Motor neuron (in vitro differentiated cells): ENCODE data around the gene ARFIP1. TPM values are rescaled to one million over a fixed set of nuclear protein-coding genes. Genes with fewer than 3 reads are reported as not detected.

ENCODE experiments used
- ATAC-seq, 8 experiments: fragments of 200-7000 bp; cut with Tn5 transposase; replicated peaks in 6 of 8; 2 replicates each; pipeline ENCODE4 v1.8.0; 2021; ENCODE audit warnings: mild to moderate bottlenecking in 8 of 8, moderate library complexity in 8 of 8
- H3K27ac ChIP-seq, 2 donors: fragments of 250-450 bp; sonication (Bioruptor Pico); 2 replicates each; pipeline ENCODE4 v1.9.0; 2021; ENCODE audit warnings: antibody characterized with exemption in 2 of 2, mild to moderate bottlenecking in 2 of 2, moderate library complexity in 1 of 2
- H3K4me1 ChIP-seq, 2 donors: fragments of 250-450 bp; sonication (Bioruptor Pico); replicated peaks in 1 of 2; 2 replicates each; pipeline ENCODE4 v1.6.1; 2021; ENCODE audit warnings: antibody characterized with exemption in 2 of 2, mild to moderate bottlenecking in 2 of 2, moderate library complexity in 1 of 2
- H3K4me3 ChIP-seq, 5 donors: fragments of 250-450 bp; sonication (Bioruptor Pico); 2 replicates each; pipeline ENCODE4 v1.9.0; 2021; ENCODE audit warnings: antibody characterized with exemption in 5 of 5, mild to moderate bottlenecking in 5 of 5, moderate library complexity in 4 of 5
- WGBS, 10 experiments: fragments of 450-650 bp; shearing (Covaris generic); methylation state at CpG; one replicate each; pipeline ENCODE4 v1.0.0; 2022; 5-methylcytosine and 5-hydroxymethylcytosine counted together
- in situ Hi-C, 9 experiments: fragments of 400-800 bp; cut with MboI; loops; one replicate each; pipeline ENCODE4 v1.15.0; 2021; ENCODE audit warnings: low sequenced_read_pairs in 9 of 9, low pct_unique_long_range_greater_than_20kb in 2 of 9; ENCODE audit not compliant: unreplicated experiment in 9 of 9
- total RNA-seq, 8 experiments: library from RNA; unstranded; fragments of 300-600 nt; gene quantifications; 2 replicates each; pipeline versions ENCODE4 v1.2.3 to v1.2.4, GENCODE V29; 2022

The ARFIP1 gene
- total RNA-seq, 8 experiments from 2014 or later, result 20.6 to 41.9 (median 29.7) TPM

DNA sequence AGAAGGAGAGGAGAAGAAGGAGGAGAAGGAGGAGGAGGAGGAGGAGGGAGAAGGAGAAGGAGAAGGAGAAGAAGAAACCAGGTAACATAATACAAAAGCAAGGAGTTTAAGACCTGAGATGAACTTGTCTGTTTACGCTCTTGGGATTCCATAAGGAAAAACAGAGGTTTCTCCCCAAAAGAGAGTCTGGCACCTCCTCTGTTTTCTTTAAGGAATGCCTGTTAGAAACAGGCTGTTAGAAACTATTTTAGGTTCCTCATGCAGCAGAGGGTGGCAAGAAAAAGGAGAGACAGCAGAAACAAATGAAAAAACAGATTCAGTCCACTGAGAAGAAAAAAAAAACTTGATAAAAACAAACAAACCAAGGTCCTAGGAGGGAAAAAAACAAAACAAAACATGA lies 146.1 kb downstream of the ARFIP1 start:
- H3K4me1 ChIP-seq, result peaks cover 17 to 25% of the 10 kb centered on the region in 2 donors
- in situ Hi-C loops, result no loop called here
- ATAC-seq, result no peak
- 86 to 100% (median 100%) methylated on average over 1 of the region's 1 CpG; no CpG with 5 or more reads in 2 of the 10 experiments for WGBS, 10 experiments
- no peak overlapping the region for H3K4me3 ChIP-seq
- no peak overlapping the region for H3K27ac ChIP-seq

DNA sequence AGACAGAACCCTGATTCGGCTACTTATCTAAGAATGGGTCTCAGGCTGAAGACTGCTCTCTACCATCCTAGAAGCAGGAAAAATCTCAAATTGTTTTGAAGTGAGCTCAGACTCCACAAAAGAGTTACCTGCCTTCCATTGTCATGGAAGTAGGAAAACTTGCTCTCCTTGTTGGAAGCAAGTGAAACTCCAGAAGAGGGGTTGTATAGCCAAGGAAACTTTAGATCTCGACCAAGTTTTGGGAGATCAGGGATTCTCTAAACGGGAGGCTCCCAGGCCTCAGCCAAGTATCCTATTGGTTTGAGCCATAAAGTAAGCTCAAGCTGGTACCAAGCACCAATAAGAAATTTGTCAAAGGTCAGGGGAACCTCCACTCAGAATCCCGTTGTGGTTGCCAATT lies 147.2 kb downstream of the ARFIP1 start:
- Histone ChIP-seq H3K27ac (no peak overlapping the region), H3K4me3 (no peak overlapping the region), H3K4me1 (peaks cover 17 to 26% of the 10 kb centered on the region in 2 donors)
- no peak for ATAC-seq
- 0 to 100% (median 94%) methylated on average over 1 to 4 of the region's 4 CpGs; no CpG with 5 or more reads in 2 of the 10 experiments for WGBS, 10 experiments
- in situ Hi-C loops, result no loop called here

DNA sequence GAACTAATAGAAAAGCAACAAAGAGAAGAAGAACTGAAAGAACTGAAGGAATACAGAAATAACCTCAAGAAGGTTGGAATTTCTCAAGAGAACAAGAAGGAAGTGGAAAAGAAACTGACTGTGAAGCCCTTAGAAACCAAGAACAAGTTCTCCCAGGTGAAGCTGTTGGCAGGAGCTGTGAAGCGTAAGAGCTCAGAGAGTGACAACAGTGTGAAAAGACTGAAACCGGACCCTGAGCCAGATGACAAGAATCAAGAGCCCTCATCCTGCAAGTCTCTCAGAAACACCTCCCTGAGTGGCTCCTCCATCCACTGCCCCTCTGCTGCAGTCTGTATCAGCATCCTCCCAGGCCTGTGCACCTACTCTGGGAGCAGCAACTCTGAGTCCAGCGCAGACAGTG lies 148.0 kb downstream of the ARFIP1 start:
- peaks cover 17 to 26% of the 10 kb centered on the region in 2 donors for H3K4me1 ChIP-seq

DNA sequence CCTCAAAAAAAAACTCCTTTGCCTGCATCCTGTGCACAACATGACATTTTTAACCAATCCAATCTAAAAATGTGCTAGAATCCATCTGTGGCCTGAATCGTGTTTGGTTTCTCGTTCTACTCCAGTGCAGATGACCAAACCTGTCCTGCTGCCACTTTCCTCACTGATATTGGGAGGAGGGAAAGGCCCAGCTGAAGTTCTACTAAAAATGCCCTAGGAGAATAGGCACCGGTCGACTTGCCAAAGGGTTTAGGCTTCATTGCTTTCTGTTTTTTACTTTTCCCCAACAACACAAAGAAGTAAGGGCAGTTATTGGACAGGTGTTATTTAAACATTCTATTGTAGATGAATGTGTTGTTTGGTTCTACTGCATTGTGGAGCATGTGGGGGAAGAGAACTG lies 148.5 kb downstream of the ARFIP1 start:
- no peak overlapping the region for H3K4me3 ChIP-seq
- no peak for ATAC-seq
- 91 to 100% (median 95%) methylated on average over 3 to 4 of the region's 4 CpGs; no CpG with 5 or more reads in 4 of the 10 experiments for WGBS, 10 experiments
- in situ Hi-C loops, result no loop called here
- H3K4me1 ChIP-seq, result peaks cover 17 to 26% of the 10 kb centered on the region in 2 donors
- no peak overlapping the region for H3K27ac ChIP-seq

More for the DNA sequence above, 148.0 kb downstream of the ARFIP1 start:
- 67 to 100% (median 93%) methylated on average over 1 to 3 of the region's 3 CpGs; no CpG with 5 or more reads in 2 of the 10 experiments for WGBS, 10 experiments
- ATAC-seq, result no peak
- in situ Hi-C loops, result no loop called here
- Histone ChIP-seq H3K27ac (no peak overlapping the region), H3K4me3 (no peak overlapping the region)

DNA sequence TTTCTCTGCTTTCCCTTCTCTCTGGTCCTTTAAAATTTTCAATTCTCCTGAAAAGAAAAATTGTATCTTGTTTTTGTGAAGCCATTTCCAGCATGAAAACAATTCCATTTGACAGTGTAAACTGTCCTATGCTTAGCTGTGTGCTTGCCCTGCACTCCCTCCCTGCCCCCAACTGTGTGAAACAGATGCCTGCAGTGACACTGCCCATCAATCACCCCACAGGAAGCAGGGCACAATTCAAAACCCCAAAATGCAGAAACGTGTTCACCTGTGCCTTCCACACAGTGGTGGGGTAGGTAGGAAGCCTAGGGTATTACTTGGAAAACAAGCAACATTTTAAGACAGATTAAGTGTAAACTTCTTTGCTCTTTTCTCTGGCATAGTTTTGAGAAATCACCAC lies 150.1 kb downstream of the ARFIP1 start:
- in situ Hi-C loops, result no loop called here
- H3K27ac ChIP-seq, result no peak overlapping the region
- peaks cover 17 to 26% of the 10 kb centered on the region in 2 donors for H3K4me1 ChIP-seq
- H3K4me3 ChIP-seq, result no peak overlapping the region
- ATAC-seq, result peak in 4 of 8 experiments; percentile 30 to 48 (median 35)
- WGBS, 10 experiments, result 0 to 17% (median 0%) methylated on average over 1 of the region's 1 CpG; no CpG with 5 or more reads in 4 of the 10 experiments

DNA sequence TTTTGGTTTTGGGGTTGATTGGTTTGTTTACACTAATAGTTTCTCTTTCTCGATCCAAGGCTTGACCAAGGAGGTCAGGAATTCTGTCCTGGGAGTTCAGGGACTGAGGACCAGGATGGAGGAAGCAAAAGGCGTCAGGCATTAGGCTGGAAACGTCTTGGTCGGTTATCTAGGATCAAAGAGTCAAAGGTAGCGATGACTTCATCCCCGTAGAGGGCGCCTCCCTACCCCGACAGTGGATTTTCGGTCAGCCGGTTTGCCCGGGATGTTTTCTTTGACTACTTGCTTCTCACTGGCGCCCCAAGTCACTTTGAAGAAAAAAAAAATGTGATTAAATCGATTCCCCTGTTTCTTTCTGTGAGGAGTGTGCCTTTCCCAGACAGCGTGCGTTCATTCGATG lies 155.4 kb downstream of the ARFIP1 start:
- Histone ChIP-seq H3K4me1 (peaks cover 0 to 32% of the 10 kb centered on the region in 2 donors), H3K27ac (no peak overlapping the region), H3K4me3 (peak overlapping the region; percentile 57 to 80 (median 74))
- in situ Hi-C loops, result no loop called here
- WGBS, 10 experiments, result 12 to 87% (median 30%) methylated on average over 1 to 15 of the region's 16 CpGs
- no peak for ATAC-seq

DNA sequence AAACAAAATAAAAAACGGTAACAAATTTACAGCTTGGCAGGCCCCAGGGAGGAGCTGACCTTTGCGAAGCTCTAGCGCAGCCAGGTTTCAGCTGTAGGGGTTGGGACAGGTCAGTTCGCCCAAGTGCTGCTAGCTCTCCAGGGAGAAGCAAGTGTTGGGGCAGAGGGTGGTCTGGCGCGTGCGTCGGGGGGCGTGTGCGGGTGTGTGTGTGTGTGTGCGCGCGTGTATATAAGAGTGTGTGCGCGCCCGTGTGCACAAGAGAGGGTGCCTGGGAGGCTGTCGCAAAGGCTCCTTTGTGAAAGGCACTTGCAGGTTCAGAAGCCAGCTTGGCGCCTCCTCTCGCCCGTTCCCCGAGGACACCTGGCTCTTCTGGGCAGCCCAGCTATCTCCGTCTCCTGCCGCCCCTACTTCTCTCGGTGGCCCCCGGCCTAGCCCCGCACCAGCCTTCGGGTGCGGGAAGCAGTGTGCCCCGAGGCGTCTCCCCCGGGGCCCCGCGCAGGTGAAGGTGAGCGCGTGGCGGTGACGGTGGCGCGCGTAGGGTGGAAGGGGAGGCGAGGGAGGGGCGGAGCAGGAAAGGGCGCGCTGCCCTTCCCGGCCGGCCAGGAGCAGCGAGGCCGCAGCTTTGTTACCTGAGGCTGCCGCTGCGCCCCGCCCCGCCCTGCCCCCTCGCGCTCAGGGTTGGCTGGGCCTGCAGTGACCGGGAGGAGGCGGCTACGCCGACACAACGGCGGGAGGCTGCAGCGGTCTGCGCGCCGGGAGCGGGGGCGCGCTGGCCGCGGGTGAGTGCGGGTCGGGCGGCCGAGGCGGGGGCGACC lies 156.1 kb downstream of the ARFIP1 start, which contains the start of gene FHDC1:
Gene FHDC1, plus strand, starts transcription at position 693 of the 815 bp plus-strand sequence. CDS start 6,735 bp downstream, outside the sequence.
- H3K4me1 ChIP-seq, result peaks cover 0 to 30% of the 10 kb centered on the region in 2 donors
- 0 to 40% (median 7%) methylated on average over 1 to 11 of the region's 75 CpGs; no CpG with 5 or more reads in 2 of the 10 experiments for WGBS, 10 experiments
- peak; percentile 17 to 75 (median 68) for ATAC-seq
- peak within 1 kb of the TSS; percentile 70 to 71 for H3K27ac ChIP-seq
- H3K4me3 ChIP-seq, result peak within 1 kb of the TSS; percentile 57 to 80 (median 74)
- in situ Hi-C loops, result no loop called here

DNA sequence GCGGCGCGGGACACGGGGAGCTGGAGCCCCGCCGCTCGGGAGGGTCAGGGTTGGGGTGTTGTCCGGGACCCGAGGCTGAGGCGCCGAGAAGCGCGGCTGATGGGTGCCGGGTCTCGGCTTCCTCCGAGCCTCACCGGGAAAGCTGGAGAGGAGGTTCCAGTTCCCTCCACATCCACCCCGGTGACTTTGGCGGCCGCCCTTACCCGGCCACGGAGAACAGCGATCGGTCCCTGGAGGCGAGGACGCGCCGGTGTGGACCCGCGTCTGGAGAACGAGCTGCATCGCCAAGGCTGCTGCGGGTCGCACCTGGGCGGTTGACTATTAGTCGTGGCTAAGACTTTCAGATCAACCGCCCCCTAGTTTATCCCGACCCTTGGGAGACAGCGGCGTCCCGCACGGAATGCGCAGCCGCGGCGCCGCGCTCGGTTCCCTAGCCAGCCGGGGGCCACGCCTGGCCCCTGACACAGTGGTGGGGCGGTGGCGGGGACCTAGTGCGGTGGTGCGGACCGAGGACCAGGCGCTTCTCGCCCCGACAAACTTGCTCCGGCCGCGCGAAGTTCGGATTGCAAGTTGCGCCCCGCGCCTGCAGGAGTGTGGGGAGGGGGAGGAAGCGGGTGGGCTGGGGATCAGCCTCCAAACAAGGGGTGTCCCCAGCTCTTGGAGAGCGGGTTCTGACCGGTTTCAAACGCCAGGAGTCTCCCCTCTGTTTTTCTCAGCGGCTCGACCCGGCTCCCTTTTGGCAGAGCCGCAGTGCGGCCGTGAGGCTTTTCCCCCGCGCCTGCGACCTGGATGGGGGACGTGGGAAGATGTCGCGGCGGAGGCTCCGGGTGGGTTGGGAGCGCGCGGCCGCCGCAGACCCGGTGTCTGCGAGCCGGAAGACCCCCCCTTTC lies 156.9 kb downstream of the ARFIP1 start:
- in situ Hi-C loops, result no loop called here
- Histone ChIP-seq H3K27ac (peak overlapping the region; percentile 28 to 71), H3K4me3 (peak overlapping the region; percentile 57 to 80 (median 74)), H3K4me1 (peaks cover 0 to 29% of the 10 kb centered on the region in 2 donors)
- WGBS, 10 experiments, result 0% methylated on average over 3 of the region's 93 CpGs; no CpG with 5 or more reads in 9 of the 10 experiments
- peak; percentile 31 to 57 (median 50) for ATAC-seq

DNA sequence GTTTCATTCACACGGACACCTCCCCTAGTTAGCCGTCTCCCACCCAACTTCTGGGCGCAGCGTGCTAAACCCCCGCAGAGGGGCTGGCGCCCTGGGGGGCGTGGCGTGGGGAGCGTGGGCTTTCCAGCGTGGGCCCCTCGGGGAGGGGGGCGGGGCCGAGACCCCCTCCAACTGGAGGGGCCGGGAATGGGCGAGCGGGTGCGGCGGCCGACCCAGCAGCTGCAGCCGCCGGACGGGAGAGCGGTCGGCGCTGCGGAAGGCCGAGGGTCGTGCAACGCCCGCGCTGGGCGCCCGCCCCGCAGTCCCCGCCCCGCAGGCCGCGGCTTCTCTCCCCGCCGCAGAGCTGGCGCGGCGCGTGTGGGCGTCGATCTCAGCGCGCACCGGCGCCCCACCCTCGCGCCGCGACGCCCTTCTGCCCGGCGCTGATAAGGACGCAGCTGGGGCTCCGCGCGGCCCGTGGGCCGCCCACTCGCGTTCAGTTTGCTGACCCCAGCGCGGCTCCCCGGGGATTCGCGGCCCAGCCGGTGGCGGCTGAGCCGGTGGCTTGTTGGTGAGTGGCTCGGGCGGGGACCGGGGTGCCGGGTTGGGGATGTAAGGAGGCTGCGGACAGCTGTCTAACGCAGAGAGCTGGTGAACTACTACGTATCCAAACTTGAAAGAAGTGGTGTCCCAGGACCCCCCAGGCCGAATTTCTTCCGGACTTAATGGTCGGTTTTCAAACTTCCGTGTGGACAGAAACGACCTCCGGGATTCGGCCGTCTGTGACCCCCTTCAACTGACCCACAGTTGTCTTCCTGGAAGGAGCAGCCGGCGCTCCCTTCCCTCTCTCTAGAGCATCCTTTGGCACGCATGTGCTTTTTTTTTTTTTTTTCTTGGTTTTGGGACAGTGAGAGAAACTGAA lies 157.8 kb downstream of the ARFIP1 start:
- Histone ChIP-seq H3K4me1 (peaks cover 0 to 29% of the 10 kb centered on the region in 2 donors), H3K27ac (peak overlapping the region; percentile 13 to 17), H3K4me3 (peak overlapping the region; percentile 57 to 80 (median 74))
- peak; percentile 56 to 67 (median 62) for ATAC-seq
- in situ Hi-C loops, result no loop called here
- WGBS, 10 experiments, result 0 to 8% (median 0%) methylated on average over 2 to 11 of the region's 91 CpGs; no CpG with 5 or more reads in 3 of the 10 experiments

DNA sequence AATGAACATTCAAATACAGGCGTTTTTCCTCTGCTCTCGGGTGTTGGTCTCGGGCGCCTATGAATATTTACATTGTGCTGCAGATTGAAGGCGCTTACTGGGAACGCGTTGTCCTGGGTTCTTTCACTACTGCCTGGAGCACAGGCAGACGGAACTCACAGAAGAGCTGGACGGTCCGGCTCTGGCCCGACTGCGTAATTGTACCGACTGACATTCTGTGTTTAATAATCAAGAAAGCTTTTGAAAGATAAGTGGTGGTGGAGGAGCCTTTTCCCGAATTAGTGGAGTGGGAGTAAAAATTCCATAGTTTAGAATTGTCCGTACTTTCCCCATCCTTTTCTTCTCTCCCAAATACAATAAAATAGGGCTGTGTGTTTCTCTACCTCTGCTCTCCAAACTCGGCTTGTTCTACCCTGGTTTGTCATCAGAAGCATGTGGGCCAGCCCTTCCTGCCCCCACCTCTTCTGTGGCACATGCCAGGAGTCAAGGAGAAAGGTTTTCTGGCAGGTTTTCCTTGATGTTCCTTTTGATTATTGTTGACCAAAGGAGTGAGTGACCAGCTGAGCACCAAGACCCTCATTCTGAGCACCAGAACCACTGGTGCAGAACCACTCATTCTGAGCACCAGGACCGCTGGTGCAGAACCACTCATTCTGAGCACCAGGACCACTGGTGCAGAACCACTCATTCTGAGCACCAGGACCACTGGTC lies 158.6 kb downstream of the ARFIP1 start:
- in situ Hi-C loops, result no loop called here
- WGBS, 10 experiments, result 0 to 100% (median 13%) methylated on average over 1 to 15 of the region's 17 CpGs
- H3K4me1 ChIP-seq, result peaks cover 0 to 29% of the 10 kb centered on the region in 2 donors
- peak overlapping the region; percentile 57 to 80 (median 74) for H3K4me3 ChIP-seq
- peak in 4 of 8 experiments; percentile 1 to 6 (median 3) for ATAC-seq
- H3K27ac ChIP-seq, result no peak overlapping the region

DNA sequence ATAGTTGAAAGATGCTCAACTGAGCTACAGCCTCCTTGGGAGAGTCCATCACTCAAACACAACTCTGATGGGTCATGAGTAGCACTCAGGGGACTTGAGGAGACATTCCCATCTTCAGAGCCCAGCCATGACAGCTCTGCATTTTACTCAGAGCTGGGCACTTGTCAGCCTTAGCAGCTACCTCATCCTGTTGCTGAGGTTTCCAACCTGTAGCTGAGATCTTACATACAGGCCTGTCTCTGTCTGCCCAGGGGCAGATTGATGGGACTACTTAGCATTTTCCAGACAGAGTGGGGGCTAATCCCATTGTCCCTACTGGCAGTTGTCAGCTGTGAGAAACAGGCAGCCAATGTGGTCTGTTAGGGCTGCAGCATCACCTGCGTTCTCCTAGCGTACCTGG lies 159.9 kb downstream of the ARFIP1 start:
- Histone ChIP-seq H3K4me1 (peaks cover 5 to 39% of the 10 kb centered on the region in 2 donors), H3K4me3 (no peak overlapping the region), H3K27ac (no peak overlapping the region)
- WGBS, 10 experiments, result 78 to 100% (median 90%) methylated on average over 1 to 2 of the region's 2 CpGs; no CpG with 5 or more reads in 7 of the 10 experiments
- no peak for ATAC-seq
- in situ Hi-C loops, result no loop called here
